IMR-90 (cell line): ENCODE data around the gene ESR1. TPM values are rescaled to one million over a fixed set of nuclear protein-coding genes. Genes with fewer than 3 reads are reported as not detected.

Experiments used
- ATAC-seq: fragments of 200-7000 bp; cut with Tn5 transposase; 2 replicates; pipeline ENCODE4 v1.9.1; 2020; ENCODE audit warnings: low read depth, mild to moderate bottlenecking, moderate library complexity
- BruUV-seq: library from RNA; stranded (reverse); fragments of 400-500 nt; replicated peaks from 2 replicates; lab custom pipeline; 2021; lab: Mats Ljungman, UMichigan
- CTCF ChIA-PET: fragments of 300-600 bp; formaldehyde crosslinking; extraction: SDS; loops from one replicate; lab custom pipeline; 2021; ENCODE audit warnings: antibody characterized with exemption; lab: Yijun Ruan, JAX
- POLR2A ChIA-PET: fragments of 300-600 bp; sonication (Branson Sonifier 250); formaldehyde crosslinking; loops from one replicate; lab custom pipeline; 2022; ENCODE audit warnings: antibody characterized with exemption; ENCODE audit not compliant: unreplicated experiment; lab: Charles Lee
- DNase-seq: peaks from one replicate; pipeline ENCODE4 v3.0.0; 2013
- H2AFZ ChIP-seq: replicated peaks from 2 replicates; pipeline ENCODE3; 2013; ENCODE audit warnings: low read length, mild to moderate bottlenecking; ENCODE audit not compliant: poor library complexity
- H2AK5ac ChIP-seq: 2 replicates; pipeline ENCODE4 v1.6.1; 2013; ENCODE audit warnings: low read depth, low read length, inconsistent platforms
- H2AK9ac ChIP-seq: replicated peaks from 2 replicates; pipeline ENCODE3; 2013; ENCODE audit warnings: mild to moderate bottlenecking, low read depth, low read length, moderate library complexity; ENCODE audit not compliant: poor library complexity
- H2BK120ac ChIP-seq: 2 replicates; pipeline ENCODE4 v1.6.1; 2013; ENCODE audit warnings: low read depth, low read length, inconsistent platforms
- H2BK15ac ChIP-seq: 3 replicates; pipeline ENCODE4 v1.6.1; 2013; ENCODE audit warnings: low read depth, low read length, inconsistent platforms
- H2BK20ac ChIP-seq: 2 replicates; pipeline ENCODE4 v1.6.1; 2013; ENCODE audit warnings: low read depth, mild to moderate bottlenecking, inconsistent platforms, low read length, moderate library complexity
- H2BK5ac ChIP-seq: 2 replicates; pipeline ENCODE4 v1.6.1; 2013; ENCODE audit warnings: mild to moderate bottlenecking, low read depth, low read length, inconsistent platforms; ENCODE audit not compliant: poor library complexity, severe bottlenecking
- H3K14ac ChIP-seq: replicated peaks from 2 replicates; pipeline ENCODE4 v1.6.1; 2013; ENCODE audit warnings: low read depth, low read length, inconsistent platforms
- H3K18ac ChIP-seq: 2 replicates; pipeline ENCODE4 v1.6.1; 2013; ENCODE audit warnings: low read depth, low read length, control low read depth
- H3K23ac ChIP-seq: 2 replicates; pipeline ENCODE4 v1.6.1; 2013; ENCODE audit warnings: low read depth, low read length, inconsistent platforms
- H3K27ac ChIP-seq: 2 replicates; pipeline ENCODE4 v1.5.1; 2013; ENCODE audit warnings: mild to moderate bottlenecking, control low read depth, low read length; ENCODE audit not compliant: insufficient read depth
- H3K27me3 ChIP-seq: 2 replicates; pipeline ENCODE4 v1.6.1; 2013; ENCODE audit warnings: low read length; ENCODE audit not compliant: control insufficient read depth, insufficient read depth
- H3K36me3 ChIP-seq: 2 replicates; pipeline ENCODE4 v1.6.1; 2013; ENCODE audit warnings: low read length, mixed read lengths; ENCODE audit not compliant: control insufficient read depth, insufficient read depth
- H3K4ac ChIP-seq: 2 replicates; pipeline ENCODE4 v1.6.1; 2013; ENCODE audit warnings: low read depth, low read length, inconsistent platforms
- H3K4me1 ChIP-seq: 2 replicates; pipeline ENCODE4 v1.6.1; 2013; ENCODE audit warnings: low read length, mixed read lengths; ENCODE audit not compliant: control insufficient read depth, insufficient read depth
- H3K4me2 ChIP-seq: 2 replicates; pipeline ENCODE4 v1.6.1; 2013; ENCODE audit warnings: low read depth, mild to moderate bottlenecking, control low read depth, low read length, moderate library complexity
- H3K4me3 ChIP-seq: 2 replicates; pipeline ENCODE4 v1.5.1; 2013; ENCODE audit warnings: low read depth, mild to moderate bottlenecking, control low read depth, low read length, moderate library complexity; ENCODE audit not compliant: insufficient read depth
- H3K56ac ChIP-seq: 2 replicates; pipeline ENCODE4 v1.6.1; 2013; ENCODE audit warnings: low read length, inconsistent platforms; ENCODE audit not compliant: insufficient read depth; ENCODE audit errors: extremely low read depth
- H3K79me1 ChIP-seq, 2 experiments: 2 replicates each; pipeline ENCODE4 v1.6.1; 2013; ENCODE audit warnings: low read length in 2 of 2, inconsistent platforms in 1 of 2, low read depth in 1 of 2
- H3K9ac ChIP-seq: 2 replicates; pipeline ENCODE4 v1.6.1; 2013; ENCODE audit warnings: low read depth, low read length, control low read depth
- H3K9me1 ChIP-seq: 2 replicates; pipeline ENCODE4 v1.6.1; 2013; ENCODE audit warnings: low read length, inconsistent platforms; ENCODE audit not compliant: insufficient read depth
- H3K9me3 ChIP-seq: 2 replicates; pipeline ENCODE4 v1.6.1; 2013; ENCODE audit warnings: low read length; ENCODE audit not compliant: control insufficient read depth, insufficient read depth
- H4K20me1 ChIP-seq: 2 replicates; pipeline ENCODE4 v1.6.1; 2013; ENCODE audit warnings: low read length, inconsistent platforms; ENCODE audit not compliant: insufficient read depth
- H4K5ac ChIP-seq: 2 replicates; pipeline ENCODE4 v1.6.1; 2013; ENCODE audit warnings: mild to moderate bottlenecking, low read depth, low read length, control low read depth
- H4K8ac ChIP-seq, 2 experiments: 2 replicates each; pipeline ENCODE4 v1.6.1; 2013; ENCODE audit warnings: low read depth in 2 of 2, low read length in 2 of 2, control low read depth in 1 of 2, inconsistent platforms in 1 of 2
- H4K91ac ChIP-seq: 2 replicates; pipeline ENCODE4 v1.6.1; 2013; ENCODE audit warnings: low read depth, low read length, inconsistent platforms; ENCODE audit not compliant: insufficient read depth
- CEBPB ChIP-seq: IDR thresholded peaks from 2 replicates; pipeline ENCODE4 v1.6.1; 2012; ENCODE audit warnings: low read depth, low read length, improper control_type of control experiment
- MAFK ChIP-seq: IDR thresholded peaks from 2 replicates; pipeline ENCODE4 v1.6.1; 2012; ENCODE audit warnings: low read depth, low read length, improper control_type of control experiment
- MXI1 ChIP-seq: IDR thresholded peaks from 2 replicates; pipeline ENCODE4 v1.6.1; 2012; ENCODE audit warnings: low read depth, mild to moderate bottlenecking, low read length, moderate library complexity, borderline replicate concordance
- NFE2L2 ChIP-seq: fragments of 150-350 bp; IDR thresholded peaks from 2 replicates; pipeline ENCODE4 v1.6.1; 2016; ENCODE audit warnings: low read depth, mild to moderate bottlenecking, low read length
- POLR2A ChIP-seq: IDR thresholded peaks from 2 replicates; pipeline ENCODE4 v1.6.1; 2012; ENCODE audit warnings: mild to moderate bottlenecking, low read depth, low read length
- RAD21 ChIP-seq: IDR thresholded peaks from 2 replicates; pipeline ENCODE4 v1.6.1; 2012; ENCODE audit warnings: low read length, improper control_type of control experiment
- RCOR1 ChIP-seq: IDR thresholded peaks from 2 replicates; pipeline ENCODE4 v1.6.1; 2012; ENCODE audit warnings: mild to moderate bottlenecking, low read length, improper control_type of control experiment; ENCODE audit not compliant: insufficient replicate concordance
- RFX5 ChIP-seq: IDR thresholded peaks from 2 replicates; pipeline ENCODE4 v1.8.0; 2012; ENCODE audit warnings: low read depth, mild to moderate bottlenecking, low read length, moderate library complexity
- USF2 ChIP-seq: fragments of 150-350 bp; IDR thresholded peaks from 2 replicates; pipeline ENCODE4 v1.6.1; 2017; ENCODE audit warnings: mild to moderate bottlenecking, antibody characterized with exemption, low read length, low read depth
- WGBS, 2 experiments: methylation state at CpG; one replicate each; pipeline versions ENCODE4 v1.1.5 to v1.1.7; 2013; ENCODE audit warnings: missing lambda C conversion rate in 2 of 2; ENCODE audit not compliant: insufficient read length in 1 of 2; ENCODE audit errors: extremely low coverage in 2 of 2; 5-methylcytosine and 5-hydroxymethylcytosine counted together
- dilution Hi-C: fragments of 300-500 bp; cut with HindIII; formaldehyde crosslinking; loops from one replicate; pipeline ENCODE4 v1.14.3; 2018; ENCODE audit warnings: low sequenced_read_pairs; ENCODE audit not compliant: unreplicated experiment
- in situ Hi-C: fragments of 300-500 bp; cut with MboI; formaldehyde crosslinking; loops from 3 replicates; pipeline ENCODE4 v1.14.3; 2019; ENCODE audit warnings: low sequenced_read_pairs, inconsistent platforms, mixed read lengths
- intact Hi-C: fragments of 100-400 bp; cut with micrococcal nuclease; formaldehyde crosslinking; loops from 2 replicates; pipeline ENCODE4 v1.10.0; 2022
- polyA plus RNA-seq, 3 experiments: library from polyadenylated mRNA; depleted of rRNA; stranded (reverse); fragments of >200 nt; gene quantifications; 2 replicates each; pipeline ENCODE4 v1.2.3, GENCODE V29; 2012; ENCODE audit warnings: low replicate concordance in 1 of 3
- total RNA-seq: library from RNA; depleted of rRNA; stranded (reverse); fragments of >200 nt; gene quantifications from 2 replicates; pipeline ENCODE4 v1.2.3, GENCODE V29; 2012
- TF ChIP-seq, protein P1 (sequence below): conservative IDR thresholded peaks from 2 replicates; pipeline ENCODE4 v1.5.1; 2012; ENCODE audit warnings: mild to moderate bottlenecking, low read depth, low read length, improper control_type of control experiment

Gene ESR1
- total and polyA plus RNA-seq, 2 of the 4 experiments (the other 2 are of a cell fraction): not detected

DNA sequence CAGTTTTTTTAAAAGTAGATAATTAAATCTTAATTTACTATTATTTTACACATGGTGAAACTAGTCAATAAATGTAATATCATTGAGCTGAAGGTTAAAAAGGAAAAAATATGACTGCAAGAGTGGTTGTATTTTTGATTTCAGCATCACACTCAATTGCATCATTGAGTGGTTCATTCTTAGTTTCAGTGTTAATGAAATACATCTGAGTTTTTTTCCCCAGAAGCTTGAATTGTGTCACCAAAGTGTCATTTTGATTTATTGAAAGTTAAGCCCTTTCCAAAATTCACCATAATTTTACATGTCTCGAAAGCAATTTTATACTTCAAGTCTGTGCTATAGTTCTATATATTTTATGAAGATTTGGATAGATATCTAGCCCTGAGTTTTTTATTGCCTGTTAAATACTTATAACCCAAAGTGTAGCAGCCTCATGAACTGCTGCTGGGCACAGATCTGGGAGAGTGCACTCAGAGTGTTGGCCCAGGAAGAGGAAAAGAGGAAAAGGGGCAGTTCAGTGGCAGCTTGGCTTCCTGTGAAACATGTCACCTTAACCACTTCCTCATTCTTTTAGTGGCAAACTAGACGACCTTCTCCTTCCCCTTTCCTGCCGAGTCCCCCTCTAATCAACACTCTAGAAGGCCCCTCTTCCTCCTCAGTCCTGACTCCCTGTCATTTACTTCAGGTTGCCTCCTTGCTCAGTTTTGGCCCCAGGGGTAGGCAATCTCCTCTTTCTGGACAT lies 140.7 kb downstream of the ESR1 start:
- no peaks in the 10 kb centered on the region for H3K79me1 ChIP-seq
- H3K18ac ChIP-seq: no peak overlapping the region
- no peak overlapping the region for H2BK20ac ChIP-seq
- H3K9me1 ChIP-seq: no peaks in the 10 kb centered on the region
- in situ Hi-C loops (no loop called here), intact Hi-C loops (no loop called here), dilution Hi-C loops (no loop called here)
- ChIA-PET POLR2A (no interaction called here), CTCF (no interaction called here)
- H4K5ac ChIP-seq: no peak overlapping the region
- H3K27me3 ChIP-seq: no peaks in the 10 kb centered on the region
- H3K14ac ChIP-seq: no peak overlapping the region
- no peak overlapping the region for H2AK5ac ChIP-seq
- H4K91ac ChIP-seq: no peak overlapping the region
- H2AFZ ChIP-seq: no peak overlapping the region
- no peak overlapping the region for H4K8ac ChIP-seq
- H3K4me1 ChIP-seq: no peaks in the 10 kb centered on the region
- no peaks in the 10 kb centered on the region for H4K20me1 ChIP-seq
- no peaks in the 10 kb centered on the region for H3K36me3 ChIP-seq
- H3K23ac ChIP-seq: no peak overlapping the region
- no peak overlapping the region for H3K4me3 ChIP-seq
- peaks cover 2% of the 10 kb centered on the region; the same call in 1 of the 2 replicates for H3K9me3 ChIP-seq
- DNase-seq (no peak), ATAC-seq (no peak)
- H2AK9ac ChIP-seq: no peak overlapping the region
- no peak overlapping the region for H3K4ac ChIP-seq
- H3K4me2 ChIP-seq: no peak overlapping the region
- H2BK15ac ChIP-seq: no peak overlapping the region
- no peak overlapping the region for H3K56ac ChIP-seq
- TF ChIP-seq RFX5 (no peak), MAFK (no peak), NFE2L2 (no peak), MXI1 (no peak), RCOR1 (no peak), POLR2A (no peak), CEBPB (no peak), RAD21 (no peak), USF2 (no peak)
- TF ChIP-seq, protein P1, sequence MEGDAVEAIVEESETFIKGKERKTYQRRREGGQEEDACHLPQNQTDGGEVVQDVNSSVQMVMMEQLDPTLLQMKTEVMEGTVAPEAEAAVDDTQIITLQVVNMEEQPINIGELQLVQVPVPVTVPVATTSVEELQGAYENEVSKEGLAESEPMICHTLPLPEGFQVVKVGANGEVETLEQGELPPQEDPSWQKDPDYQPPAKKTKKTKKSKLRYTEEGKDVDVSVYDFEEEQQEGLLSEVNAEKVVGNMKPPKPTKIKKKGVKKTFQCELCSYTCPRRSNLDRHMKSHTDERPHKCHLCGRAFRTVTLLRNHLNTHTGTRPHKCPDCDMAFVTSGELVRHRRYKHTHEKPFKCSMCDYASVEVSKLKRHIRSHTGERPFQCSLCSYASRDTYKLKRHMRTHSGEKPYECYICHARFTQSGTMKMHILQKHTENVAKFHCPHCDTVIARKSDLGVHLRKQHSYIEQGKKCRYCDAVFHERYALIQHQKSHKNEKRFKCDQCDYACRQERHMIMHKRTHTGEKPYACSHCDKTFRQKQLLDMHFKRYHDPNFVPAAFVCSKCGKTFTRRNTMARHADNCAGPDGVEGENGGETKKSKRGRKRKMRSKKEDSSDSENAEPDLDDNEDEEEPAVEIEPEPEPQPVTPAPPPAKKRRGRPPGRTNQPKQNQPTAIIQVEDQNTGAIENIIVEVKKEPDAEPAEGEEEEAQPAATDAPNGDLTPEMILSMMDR: no peak
- H2BK5ac ChIP-seq: no peak overlapping the region
- H3K9ac ChIP-seq: no peak overlapping the region
- H3K27ac ChIP-seq: no peak overlapping the region
- no CpG with 5 or more reads among the region's 3 CpGs for whole genome bisulfite sequencing, 2 experiments
- no peak overlapping the region for H2BK120ac ChIP-seq
- no TSS peak for BruUV-seq
